DND-41 (cell line): ENCODE results near the gene CMC4.

Experiments used
- CTCF ChIP-seq: IDR thresholded peaks from 2 replicates; pipeline ENCODE4 v1.5.1; 2012; ENCODE audit warnings: borderline replicate concordance, low read length, moderate library complexity, mild to moderate bottlenecking; ENCODE audit not compliant: poor library complexity, severe bottlenecking; ENCODE audit errors: extremely low read depth
- EZH2 ChIP-seq: IDR thresholded peaks from 3 replicates; pipeline ENCODE4 v1.6.1; 2012; ENCODE audit warnings: borderline replicate concordance, low read depth, mild to moderate bottlenecking, moderate library complexity, low read length, inconsistent platforms; ENCODE audit not compliant: severe bottlenecking

GRCh38 chrX:155086202-155086840 is 15.4 kb upstream of the CMC4 start:
- no peak for TF ChIP-seq EZH2
- peak; percentile 60 for TF ChIP-seq CTCF
